ENCODE results near the gene TSPAN15.

TSPAN15 gene

DNA sequence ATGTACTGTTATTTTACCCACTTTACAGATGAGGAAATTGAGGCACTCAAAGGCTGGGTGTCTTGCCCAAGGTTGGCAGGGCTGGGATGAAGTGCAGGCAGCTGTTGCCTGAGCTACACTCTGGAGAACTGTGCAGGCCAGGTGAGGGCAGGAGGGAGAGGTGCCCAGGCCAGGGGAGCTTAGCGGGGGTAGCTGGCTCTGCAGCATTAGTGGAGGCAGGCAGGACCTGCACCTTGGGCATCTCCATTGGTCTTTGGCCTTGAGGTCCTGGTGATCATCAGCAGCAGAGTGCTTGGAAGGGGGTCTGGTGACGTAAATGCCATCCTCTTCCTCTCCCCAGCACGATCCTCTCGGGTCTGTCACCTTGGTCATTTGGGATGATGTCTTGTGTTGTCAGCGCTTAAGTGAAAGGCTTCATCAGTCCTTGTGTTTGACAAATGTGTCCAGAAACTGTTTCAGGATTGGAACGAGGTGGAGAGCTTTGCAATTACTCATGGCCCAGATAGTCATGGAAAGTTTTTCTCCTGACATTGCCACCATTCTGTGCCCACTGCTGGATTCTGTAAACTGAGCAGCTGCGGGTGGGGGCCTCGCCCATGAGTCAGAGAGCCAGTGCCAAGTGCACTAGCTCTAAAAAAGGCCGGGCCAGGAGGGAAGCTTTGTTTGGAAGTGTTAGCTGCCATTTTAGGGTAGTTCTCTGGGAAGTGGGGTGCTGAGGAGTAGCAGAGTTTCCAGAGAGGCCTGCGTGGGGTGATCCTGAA lies 47.6 kb downstream of the TSPAN15 start:
- TF ChIP-seq EZH2phosphoT487 (IDR thresholded peaks at IDR 0.05; ENCODE audit: borderline replicate concordance, low read length) (no peak), CTCF (IDR thresholded peaks at IDR 0.05; ENCODE audit: low read depth, low read length, poor library complexity, severe bottlenecking) (no peak)
- H3K4me2 ChIP-seq (ENCODE audit: low read length), result no peak overlapping the region

DNA sequence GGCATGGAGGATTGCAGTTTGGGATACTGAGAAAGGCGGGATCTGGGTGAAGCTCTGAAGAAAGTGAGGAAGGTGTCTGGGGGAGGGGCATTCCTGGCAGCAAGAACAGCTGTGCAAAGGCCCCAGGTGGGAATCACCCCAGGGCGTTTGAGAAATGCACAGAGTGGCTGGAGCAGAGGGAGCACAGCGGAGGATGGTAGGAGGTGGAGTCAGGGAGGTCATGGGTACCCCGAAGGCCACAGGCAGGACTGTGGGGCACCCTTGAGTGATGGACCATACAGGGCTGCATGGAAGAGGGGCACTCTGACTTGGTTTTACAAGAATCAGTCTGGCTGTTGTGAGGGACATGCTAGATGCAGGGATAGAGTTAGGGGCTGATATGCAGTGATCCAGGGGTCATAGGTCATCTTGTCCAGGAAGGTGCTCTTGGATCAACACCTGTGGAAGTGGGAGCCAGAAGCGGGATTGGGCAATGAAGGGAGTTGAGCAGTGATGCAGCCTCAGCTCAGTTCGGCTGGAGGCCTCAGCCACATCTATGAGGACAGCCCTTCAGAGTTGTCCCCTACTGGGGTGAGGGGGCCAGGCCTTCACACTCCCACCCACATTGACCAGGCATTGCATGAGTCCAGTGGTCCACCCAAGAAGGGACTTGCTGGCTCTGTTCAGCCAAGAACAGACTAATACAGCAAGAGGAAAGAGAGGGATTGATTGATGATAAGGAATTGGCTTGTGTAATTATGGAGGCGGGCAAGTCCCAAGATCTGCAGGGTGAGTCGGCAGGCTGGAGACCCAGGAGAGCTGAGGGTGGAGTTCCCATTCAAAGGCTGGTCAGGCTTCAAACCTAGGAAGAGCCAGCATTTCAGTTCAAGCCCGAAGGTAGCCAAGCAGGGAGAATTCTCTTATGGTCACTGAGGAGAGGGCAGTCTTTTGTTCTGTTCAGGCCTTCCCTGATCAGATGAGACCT lies 48.7 kb downstream of the TSPAN15 start:
- no peak overlapping the region for H3K27ac ChIP-seq (ENCODE audit: low read depth, low read length)
- no peaks in the 10 kb centered on the region for H3K9me3 ChIP-seq (ENCODE audit: control insufficient read depth, insufficient read depth, low read length)
- no peak overlapping the region for H3K4me3 ChIP-seq (ENCODE audit: low read length)
- H3K9me2 ChIP-seq (replicated peaks; ENCODE audit: control insufficient read depth, low read length), result no peaks in the 10 kb centered on the region
- H3K27me3 ChIP-seq (ENCODE audit: control insufficient read depth, low read length), result 0 out of 2 replicates have a peak, but pooled peaks cover 2% of the 10 kb centered on the region
- TF ChIP-seq EZH2phosphoT487 (IDR thresholded peaks at IDR 0.05; ENCODE audit: borderline replicate concordance, low read length) (no peak), CTCF (IDR thresholded peaks at IDR 0.05; ENCODE audit: low read depth, low read length, poor library complexity, severe bottlenecking) (no peak)
- H3K4me1 ChIP-seq (ENCODE audit: control insufficient read depth, low read length), result no peaks in the 10 kb centered on the region
- no peak overlapping the region for H3K4me2 ChIP-seq (ENCODE audit: low read length)
- H3K79me2 ChIP-seq (ENCODE audit: control insufficient read depth, low read length), result no peaks in the 10 kb centered on the region
- no peaks in the 10 kb centered on the region for H4K20me1 ChIP-seq (ENCODE audit: control insufficient read depth, insufficient read depth, low read depth, low read length)
- no peaks in the 10 kb centered on the region for H3K36me3 ChIP-seq (ENCODE audit: control insufficient read depth, low read length)
- H3F3A ChIP-seq (ENCODE audit: control insufficient read depth, insufficient read depth), result no peaks in the 10 kb centered on the region

More for the DNA sequence above, 47.6 kb downstream of the TSPAN15 start:
- H3K4me1 ChIP-seq (ENCODE audit: control insufficient read depth, low read length), result no peaks in the 10 kb centered on the region
- H4K20me1 ChIP-seq (ENCODE audit: control insufficient read depth, insufficient read depth, low read depth, low read length), result no peaks in the 10 kb centered on the region
- H3K79me2 ChIP-seq (ENCODE audit: control insufficient read depth, low read length), result no peaks in the 10 kb centered on the region
- H3F3A ChIP-seq (ENCODE audit: control insufficient read depth, insufficient read depth), result no peaks in the 10 kb centered on the region
- no peaks in the 10 kb centered on the region for H3K9me3 ChIP-seq (ENCODE audit: control insufficient read depth, insufficient read depth, low read length)
- no peak overlapping the region for H3K27ac ChIP-seq (ENCODE audit: low read depth, low read length)
- H3K9me2 ChIP-seq (replicated peaks; ENCODE audit: control insufficient read depth, low read length), result no peaks in the 10 kb centered on the region
- 0 out of 2 replicates have a peak, but pooled peaks cover 2% of the 10 kb centered on the region for H3K27me3 ChIP-seq (ENCODE audit: control insufficient read depth, low read length)
- H3K4me3 ChIP-seq (ENCODE audit: low read length), result no peak overlapping the region
- no peaks in the 10 kb centered on the region for H3K36me3 ChIP-seq (ENCODE audit: control insufficient read depth, low read length)

- H3K9me2 ChIP-seq (replicated peaks; ENCODE audit: control insufficient read depth, low read length), result no peaks in the 10 kb centered on the region
- 0 out of 2 replicates have a peak, but pooled peaks cover 2% of the 10 kb centered on the region for H3K27me3 ChIP-seq (ENCODE audit: control insufficient read depth, low read length)
- no peak for TF ChIP-seq EZH2phosphoT487 (IDR thresholded peaks at IDR 0.05; ENCODE audit: borderline replicate concordance, low read length)
- TF ChIP-seq CTCF (IDR thresholded peaks at IDR 0.05; ENCODE audit: low read depth, low read length, poor library complexity, severe bottlenecking), result no peak
- no peak overlapping the region for H3K27ac ChIP-seq (ENCODE audit: low read depth, low read length)
- H3K9me3 ChIP-seq (ENCODE audit: control insufficient read depth, insufficient read depth, low read length), result no peaks in the 10 kb centered on the region
- no peaks in the 10 kb centered on the region for H3K4me1 ChIP-seq (ENCODE audit: control insufficient read depth, low read length)
- no peak overlapping the region for H3K4me3 ChIP-seq (ENCODE audit: low read length)
- no peaks in the 10 kb centered on the region for H3F3A ChIP-seq (ENCODE audit: control insufficient read depth, insufficient read depth)
- no peak overlapping the region for H3K4me2 ChIP-seq (ENCODE audit: low read length)
- H3K79me2 ChIP-seq (ENCODE audit: control insufficient read depth, low read length), result no peaks in the 10 kb centered on the region
- no peaks in the 10 kb centered on the region for H3K36me3 ChIP-seq (ENCODE audit: control insufficient read depth, low read length)
- no peaks in the 10 kb centered on the region for H4K20me1 ChIP-seq (ENCODE audit: control insufficient read depth, insufficient read depth, low read depth, low read length)
These were observed 49.7 kb downstream of the TSPAN15 start for GRCh38 chr10:69500864-69501468.

Measured in DOHH2 (cell line).